Stimulated activated CD8-positive, alpha-beta memory T cell treated with anti-CD3 and anti-CD28 coated beads, Interleukin-4, amount 100 ng/mL, for 4 hours (primary cell): ENCODE data around the gene SUN5.

Experiments
- DNase-seq, 2 donors: peaks; one replicate each; pipeline ENCODE4 v3.0.0-alpha.2; 2020; ENCODE audit warnings: low read depth in 2 of 2, low spot score in 1 of 2

The SUN5 gene

GRCh38 chr20:33026779-33027759, 22.8 kb upstream of the SUN5 start:
- no peak for DNase-seq

GRCh38 chr20:33026072-33026778, 22.0 kb upstream of the SUN5 start:
- DNase-seq, result no peak

GRCh38 chr20:33025318-33025876, 21.2 kb upstream of the SUN5 start:
- DNase-seq, result no peak

- DNase-seq, result no peak
Observed at GRCh38 chr20:33024609-33025317, 20.5 kb upstream of the SUN5 start.

- DNase-seq, result no peak
Observed at GRCh38 chr20:33024243-33024560, 20.0 kb upstream of the SUN5 start.

- no peak for DNase-seq
Observed at GRCh38 chr20:33023439-33024242, 19.4 kb upstream of the SUN5 start.

GRCh38 chr20:33022694-33023438, 18.6 kb upstream of the SUN5 start:
- DNase-seq, result no peak

GRCh38 chr20:33022289-33022688, 18.1 kb upstream of the SUN5 start:
- DNase-seq, result no peak

- no peak for DNase-seq
Observed at GRCh38 chr20:33021879-33022278, 17.6 kb upstream of the SUN5 start.

GRCh38 chr20:33020278-33021161, 16.3 kb upstream of the SUN5 start:
- no peak for DNase-seq

GRCh38 chr20:33019465-33020277, 15.4 kb upstream of the SUN5 start:
- no peak for DNase-seq

- no peak for DNase-seq
Observed at GRCh38 chr20:33018169-33018931, 14.1 kb upstream of the SUN5 start.

- no peak for DNase-seq
Observed at GRCh38 chr20:33017542-33017941, 13.3 kb upstream of the SUN5 start.

GRCh38 chr20:33016581-33017109, 12.4 kb upstream of the SUN5 start:
- DNase-seq, result no peak

- DNase-seq, result no peak
Observed at GRCh38 chr20:33015700-33016580, 11.7 kb upstream of the SUN5 start.

- no peak for DNase-seq
Observed at GRCh38 chr20:33015114-33015484, 10.9 kb upstream of the SUN5 start.
